Measurements from ENCODE around the gene COL4A2. TPM values are rescaled to one million over a fixed set of nuclear protein-coding genes. Genes with fewer than 3 reads are reported as not detected.
"Not testable (repeated sequence)": the region's sequence is repeated elsewhere in the genome, so short reads cannot be mapped to it uniquely, and the experiment has no call there.

The COL4A2 gene
- total RNA-seq, 1 donor from 2014 or later, result not detected

DNA sequence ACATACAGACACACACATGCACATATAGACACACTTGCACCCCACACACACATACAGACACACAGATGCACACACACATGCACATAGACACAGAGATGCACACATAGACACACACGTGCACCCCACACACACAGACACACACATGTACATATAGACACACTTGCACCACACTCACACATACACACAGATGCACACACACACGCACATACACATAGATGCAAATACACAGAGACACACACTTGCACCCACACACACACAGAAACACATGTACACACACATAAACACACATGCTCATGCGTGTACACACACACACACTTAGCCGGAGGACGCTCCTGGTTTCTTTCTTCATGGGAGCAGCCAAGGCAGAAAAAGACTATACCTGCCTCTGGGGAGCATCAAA lies 10.0 kb downstream of the COL4A2 start:
- peaks cover 5% of the 10 kb centered on the region for H3K4me1 Mint-ChIP-seq (ENCODE audit: low read depth)
- no peaks in the 10 kb centered on the region for H3K36me3 Mint-ChIP-seq (ENCODE audit: low read depth)

DNA sequence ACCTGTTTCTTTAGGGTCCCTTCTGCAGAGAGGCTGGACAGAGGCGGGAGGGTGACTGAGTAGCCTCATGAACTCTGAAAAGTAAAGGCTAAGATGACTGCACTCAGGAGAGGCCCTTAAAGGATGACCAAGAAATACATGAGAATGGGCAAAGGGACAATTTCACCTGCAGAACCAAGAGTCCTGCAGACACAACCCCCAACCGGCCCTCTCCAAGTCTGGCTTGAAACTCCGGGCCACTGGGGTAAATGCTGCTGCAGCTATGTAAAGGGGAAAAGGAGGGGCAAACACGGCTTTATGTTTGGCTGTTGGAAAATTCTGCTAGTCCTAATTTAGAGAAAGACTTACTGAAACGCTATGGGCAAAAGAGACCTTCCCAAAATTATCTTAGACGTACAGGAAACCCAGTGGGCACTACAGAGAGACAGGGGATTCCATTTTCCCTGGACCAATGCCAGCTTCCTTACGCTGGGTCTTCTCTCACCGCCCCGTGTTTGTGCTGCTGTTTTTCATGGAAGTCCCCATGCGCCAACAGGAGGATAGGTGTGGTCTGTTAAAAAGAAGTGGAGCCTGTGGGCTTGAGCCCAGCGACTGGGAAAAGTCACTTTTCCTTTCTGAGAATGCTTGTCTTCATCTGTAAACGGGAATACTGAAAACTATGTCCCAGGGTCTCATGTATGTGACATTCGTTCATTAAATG lies 10.6 kb downstream of the COL4A2 start:
- Mint-ChIP-seq H3K4me3 (ENCODE audit: low read depth) (no peak overlapping the region), H3K36me3 (ENCODE audit: low read depth) (no peaks in the 10 kb centered on the region), H3K4me1 (ENCODE audit: low read depth) (peaks cover 5% of the 10 kb centered on the region), H3K27me3 (ENCODE audit: low read depth) (peaks cover 21% of the 10 kb centered on the region), H3K27ac (no peak overlapping the region), H3K9me3 (no peaks in the 10 kb centered on the region)
- DNase-seq (ENCODE audit: low spot score), result no peak
- intact Hi-C loops (cut with micrococcal nuclease), result no loop called here

More for the DNA sequence above, 10.0 kb downstream of the COL4A2 start:
- Mint-ChIP-seq H3K4me3 (ENCODE audit: low read depth) (no peak overlapping the region), H3K27me3 (ENCODE audit: low read depth) (peaks cover 24% of the 10 kb centered on the region), H3K9me3 (no peaks in the 10 kb centered on the region), H3K27ac (no peak overlapping the region)
- intact Hi-C loops (cut with micrococcal nuclease), result no loop called here
- DNase-seq (ENCODE audit: low spot score), result no peak

DNA sequence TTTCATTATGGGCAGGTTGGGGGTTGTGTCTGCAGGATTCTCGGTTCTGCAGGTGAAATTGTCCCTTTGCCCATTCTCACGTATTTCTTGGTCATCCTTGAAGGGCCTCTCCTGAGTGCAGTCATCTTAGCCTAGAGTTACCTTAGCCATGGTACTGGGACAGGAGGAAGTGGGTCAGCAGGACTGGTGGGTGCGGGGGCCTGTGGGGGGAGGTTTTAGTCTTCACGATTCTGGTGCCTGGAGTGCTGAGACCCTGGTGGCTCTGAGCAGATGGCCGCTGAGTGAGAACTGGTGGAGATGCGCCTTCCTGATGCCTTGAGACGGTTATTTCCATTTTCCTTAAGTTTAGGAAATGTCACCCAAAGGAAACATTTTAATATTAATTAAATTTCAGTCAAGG lies 11.8 kb downstream of the COL4A2 start:
- Mint-ChIP-seq H3K27ac (no peak overlapping the region), H3K27me3 (ENCODE audit: low read depth) (peaks cover 18% of the 10 kb centered on the region), H3K4me1 (ENCODE audit: low read depth) (peaks cover 5% of the 10 kb centered on the region), H3K36me3 (ENCODE audit: low read depth) (no peaks in the 10 kb centered on the region), H3K4me3 (ENCODE audit: low read depth) (no peak overlapping the region), H3K9me3 (no peaks in the 10 kb centered on the region)
- intact Hi-C loops (cut with micrococcal nuclease), result no loop called here
- DNase-seq (ENCODE audit: low spot score), result no peak

DNA sequence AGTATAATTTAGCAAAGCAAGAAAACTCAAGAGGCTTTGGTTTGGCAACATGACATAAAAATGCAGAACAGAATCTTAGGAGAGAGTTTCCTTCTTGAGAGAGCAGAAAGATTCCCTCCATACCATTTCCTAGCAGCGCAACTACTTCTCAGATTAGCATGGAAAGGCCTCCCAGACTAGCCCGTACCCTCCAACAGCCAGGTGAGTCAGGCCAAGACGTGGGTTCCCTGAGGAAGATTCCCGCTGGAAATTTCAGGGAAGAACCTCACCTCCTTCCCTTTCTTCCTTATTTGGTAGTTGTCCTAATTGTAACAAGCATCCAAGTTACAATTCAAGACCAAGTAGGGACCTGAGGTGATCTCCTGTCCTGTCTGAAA lies 12.3 kb downstream of the COL4A2 start:
- intact Hi-C loops (cut with micrococcal nuclease), result no loop called here
- no peak for DNase-seq (ENCODE audit: low spot score)
- peaks cover 5% of the 10 kb centered on the region for H3K4me1 Mint-ChIP-seq (ENCODE audit: low read depth)
- H3K27ac Mint-ChIP-seq, result no peak overlapping the region
- no peak overlapping the region for H3K4me3 Mint-ChIP-seq (ENCODE audit: low read depth)
- no peaks in the 10 kb centered on the region for H3K9me3 Mint-ChIP-seq
- H3K27me3 Mint-ChIP-seq (ENCODE audit: low read depth), result peaks cover 22% of the 10 kb centered on the region
- H3K36me3 Mint-ChIP-seq (ENCODE audit: low read depth), result no peaks in the 10 kb centered on the region

GRCh38 chr13:110319774-110320509 lies 12.9 kb downstream of the COL4A2 start:
- Mint-ChIP-seq H3K9me3 (no peaks in the 10 kb centered on the region), H3K27me3 (ENCODE audit: low read depth) (peaks cover 25% of the 10 kb centered on the region), H3K36me3 (ENCODE audit: low read depth) (no peaks in the 10 kb centered on the region), H3K4me3 (ENCODE audit: low read depth) (no peak overlapping the region), H3K4me1 (ENCODE audit: low read depth) (peaks cover 5% of the 10 kb centered on the region), H3K27ac (no peak overlapping the region)
- DNase-seq (ENCODE audit: low spot score), result no peak
- intact Hi-C loops (cut with micrococcal nuclease), result no loop called here

DNA sequence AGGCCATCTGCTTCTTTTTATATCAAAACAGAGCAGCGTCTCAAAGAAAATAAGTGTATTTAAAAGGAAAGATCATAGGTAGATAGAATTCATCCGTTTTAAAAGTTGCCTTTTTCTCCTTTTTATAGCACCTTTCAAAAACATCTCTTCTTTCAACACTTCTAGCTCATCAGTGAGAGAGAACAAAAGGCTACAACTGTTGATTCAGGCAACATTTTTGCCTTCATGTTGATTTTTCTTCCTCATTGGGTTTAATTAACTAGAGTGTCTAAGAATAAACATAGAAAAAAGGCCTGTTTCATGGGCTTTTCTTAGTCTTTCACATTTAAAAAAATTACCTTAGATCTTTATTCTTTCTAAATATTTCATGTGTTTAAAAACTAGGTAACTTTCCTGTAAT lies 13.6 kb downstream of the COL4A2 start:
- Mint-ChIP-seq H3K4me3 (ENCODE audit: low read depth) (no peak overlapping the region), H3K9me3 (no peaks in the 10 kb centered on the region), H3K27me3 (ENCODE audit: low read depth) (peaks cover 26% of the 10 kb centered on the region), H3K36me3 (ENCODE audit: low read depth) (no peaks in the 10 kb centered on the region), H3K27ac (no peak overlapping the region), H3K4me1 (ENCODE audit: low read depth) (peaks cover 5% of the 10 kb centered on the region)
- DNase-seq (ENCODE audit: low spot score), result no peak
- intact Hi-C loops (cut with micrococcal nuclease), result no loop called here

DNA sequence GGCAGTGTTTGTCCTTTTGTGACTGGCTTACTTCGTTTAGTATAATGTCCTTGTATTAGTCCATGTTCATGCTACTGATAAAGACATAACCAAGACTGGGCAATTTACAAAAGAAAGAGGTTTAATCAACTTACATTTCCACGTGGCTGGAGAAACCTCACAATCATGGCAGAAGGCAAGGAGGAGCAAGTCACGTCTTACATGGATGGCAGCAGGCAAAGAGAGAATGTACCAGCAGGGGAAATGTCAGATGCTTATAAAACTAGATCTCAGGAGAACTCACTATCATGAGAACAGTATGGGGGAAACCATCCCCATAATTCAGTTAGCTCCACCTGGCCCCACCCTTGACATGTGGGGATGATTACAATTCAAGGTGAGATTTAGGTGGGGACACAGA lies 14.5 kb downstream of the COL4A2 start:
- H3K36me3 Mint-ChIP-seq (ENCODE audit: low read depth); H3K4me3 Mint-ChIP-seq (ENCODE audit: low read depth); DNase-seq (ENCODE audit: low spot score); H3K9me3 Mint-ChIP-seq; H3K27ac Mint-ChIP-seq; intact Hi-C loops (cut with micrococcal nuclease); H3K4me1 Mint-ChIP-seq (ENCODE audit: low read depth): not testable (repeated sequence)
- H3K27me3 Mint-ChIP-seq (ENCODE audit: low read depth), result peaks cover 30% of the 10 kb centered on the region

GRCh38 chr13:110322126-110322827 lies 15.2 kb downstream of the COL4A2 start:
- H3K4me1 Mint-ChIP-seq (ENCODE audit: low read depth), result peaks cover 5% of the 10 kb centered on the region
- no peak overlapping the region for H3K4me3 Mint-ChIP-seq (ENCODE audit: low read depth)
- intact Hi-C loops (cut with micrococcal nuclease), result no loop called here
- H3K36me3 Mint-ChIP-seq (ENCODE audit: low read depth), result no peaks in the 10 kb centered on the region
- no peak overlapping the region for H3K27ac Mint-ChIP-seq
- DNase-seq (ENCODE audit: low spot score), result no peak
- H3K9me3 Mint-ChIP-seq, result no peaks in the 10 kb centered on the region
- peaks cover 37% of the 10 kb centered on the region for H3K27me3 Mint-ChIP-seq (ENCODE audit: low read depth)

DNA sequence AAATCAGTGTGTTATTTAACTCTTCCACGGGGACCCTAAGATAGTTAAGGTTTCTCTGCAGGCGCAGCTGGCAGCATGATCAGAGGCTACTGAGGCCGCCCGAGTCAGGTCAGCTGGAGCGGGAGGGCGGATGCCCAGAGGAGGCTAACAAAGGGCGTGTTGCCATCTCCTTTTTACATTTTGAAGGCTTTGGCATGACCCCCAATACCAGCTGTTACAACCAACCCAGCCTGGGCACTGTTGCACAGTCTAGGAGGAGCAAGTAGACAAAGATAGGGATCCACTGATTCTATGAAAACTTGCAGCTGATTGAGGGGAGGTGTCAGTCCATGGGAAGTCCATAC lies 15.7 kb downstream of the COL4A2 start:
- Mint-ChIP-seq H3K27ac (no peak overlapping the region), H3K27me3 (ENCODE audit: low read depth) (peaks cover 38% of the 10 kb centered on the region), H3K4me1 (ENCODE audit: low read depth) (peaks cover 5% of the 10 kb centered on the region), H3K36me3 (ENCODE audit: low read depth) (no peaks in the 10 kb centered on the region), H3K4me3 (ENCODE audit: low read depth) (no peak overlapping the region), H3K9me3 (no peaks in the 10 kb centered on the region)
- intact Hi-C loops (cut with micrococcal nuclease), result no loop called here
- no peak for DNase-seq (ENCODE audit: low spot score)

GRCh38 chr13:110323172-110323891 lies 16.2 kb downstream of the COL4A2 start:
- no peaks in the 10 kb centered on the region for H3K36me3 Mint-ChIP-seq (ENCODE audit: low read depth)
- H3K4me3 Mint-ChIP-seq (ENCODE audit: low read depth), result no peak overlapping the region
- H3K27ac Mint-ChIP-seq, result no peak overlapping the region
- intact Hi-C loops (cut with micrococcal nuclease), result no loop called here
- DNase-seq (ENCODE audit: low spot score), result no peak
- peaks cover 39% of the 10 kb centered on the region for H3K27me3 Mint-ChIP-seq (ENCODE audit: low read depth)
- H3K9me3 Mint-ChIP-seq, result no peaks in the 10 kb centered on the region
- H3K4me1 Mint-ChIP-seq (ENCODE audit: low read depth), result peaks cover 5% of the 10 kb centered on the region

- no peak overlapping the region for H3K4me3 Mint-ChIP-seq (ENCODE audit: low read depth)
- H3K27ac Mint-ChIP-seq, result no peak overlapping the region
- H3K4me1 Mint-ChIP-seq (ENCODE audit: low read depth), result peaks cover 5% of the 10 kb centered on the region
- H3K9me3 Mint-ChIP-seq, result no peaks in the 10 kb centered on the region
- no peak for DNase-seq (ENCODE audit: low spot score)
- no peaks in the 10 kb centered on the region for H3K36me3 Mint-ChIP-seq (ENCODE audit: low read depth)
- H3K27me3 Mint-ChIP-seq (ENCODE audit: low read depth), result peaks cover 40% of the 10 kb centered on the region
- intact Hi-C loops (cut with micrococcal nuclease), result no loop called here
Measured at GRCh38 chr13:110324026-110324749, 17.1 kb downstream of the COL4A2 start.

- H3K4me3 Mint-ChIP-seq (ENCODE audit: low read depth), result no peak overlapping the region
- H3K27me3 Mint-ChIP-seq (ENCODE audit: low read depth), result peaks cover 45% of the 10 kb centered on the region
- H3K36me3 Mint-ChIP-seq (ENCODE audit: low read depth), result no peaks in the 10 kb centered on the region
- DNase-seq (ENCODE audit: low spot score), result no peak
- H3K4me1 Mint-ChIP-seq (ENCODE audit: low read depth), result no peaks in the 10 kb centered on the region
- H3K9me3 Mint-ChIP-seq, result no peaks in the 10 kb centered on the region
- no peak overlapping the region for H3K27ac Mint-ChIP-seq
- intact Hi-C loops (cut with micrococcal nuclease), result no loop called here
Measured at GRCh38 chr13:110326263-110326904, 19.3 kb downstream of the COL4A2 start.

Measured in activated T-helper 2 cell treated with anti-CD3 and anti-CD28 coated beads, Interferon-gamma antibody, Interleukin-2, Interleukin-4, amounts not matched to agents 10 μg/mL and 5 μg/mL and 100 μg/mL, durations not matched to agents 14 hours and 24 hours and 36 hours (primary cell).